K562 (cell line): Measurements from ENCODE around the gene WDR83. TPM values are rescaled to one million over a fixed set of nuclear protein-coding genes. Genes with fewer than 3 reads are reported as not detected.

ENCODE experiments used
- ATAC-seq: fragments of 200-7000 bp; cut with Tn5 transposase; 3 replicates; pipeline ENCODE4 v1.9.1; 2020; ENCODE audit warnings: moderate library complexity
- BruUV-seq: library from RNA; stranded (reverse); fragments of 400-500 nt; replicated peaks from 2 replicates; lab custom pipeline; 2021; lab: Mats Ljungman, UMichigan
- CTCF ChIA-PET: fragments of 300-600 bp; formaldehyde crosslinking; extraction: SDS; loops from one replicate; lab custom pipeline; 2021; ENCODE audit warnings: low intra/inter-chr PET ratio; lab: Yijun Ruan, JAX
- POLR2A ChIA-PET: fragments of 300-600, 350-650 bp; sonication (Branson Sonifier 250); formaldehyde crosslinking; extraction: SDS; loops from one replicate; lab custom pipeline; 2021; ENCODE audit warnings: antibody characterized with exemption, inconsistent platforms; lab: Yijun Ruan, JAX
- DNase-seq, 4 experiments: peaks; one replicate each; pipeline versions ENCODE4 v3.0.0 to v3.0.0-alpha.2; 2011 to 2018; ENCODE audit warnings: low spot score in 3 of 4, mixed read lengths in 3 of 4; ENCODE audit errors: extremely low read depth in 1 of 4
- FAIRE-seq: peaks from 2 replicates; lab custom pipeline; 2011; peaks lifted over from hg19 to GRCh38; lab: Jason Lieb, UNC
- H2AFZ ChIP-seq: 2 replicates; pipeline ENCODE4 v1.6.0; 2011; ENCODE audit warnings: low read depth, low read length, control low read depth, inconsistent platforms
- H3K27ac ChIP-seq: fragments of 200-600 bp; 3 replicates; pipeline ENCODE4 v1.8.0; 2011; ENCODE audit warnings: low read depth, mild to moderate bottlenecking, control low read depth, inconsistent platforms, low read length, moderate library complexity, mixed read lengths; ENCODE audit errors: extremely low read depth
- H3K27me3 ChIP-seq, 2 experiments: fragments of 300-600 bp in 1 of 2; 2 replicates in 1 of 2; 3 replicates in 1 of 2; pipeline versions ENCODE4 v1.6.0 to v1.8.0; 2011; ENCODE audit warnings: inconsistent platforms in 2 of 2, low read length in 2 of 2, mild to moderate bottlenecking in 1 of 2, mixed read lengths in 1 of 2, moderate library complexity in 1 of 2; ENCODE audit not compliant: control insufficient read depth in 2 of 2, insufficient read depth in 2 of 2
- H3K36me3 ChIP-seq: fragments of 300-600 bp; 3 replicates; pipeline ENCODE4 v1.8.0; 2011; ENCODE audit warnings: mild to moderate bottlenecking, low read length, inconsistent platforms; ENCODE audit not compliant: control insufficient read depth, insufficient read depth
- H3K4me1 ChIP-seq, 2 experiments: fragments of 200-600 bp in 1 of 2; replicated peaks in 1 of 2; 2 replicates in 1 of 2; 3 replicates in 1 of 2; pipeline versions ENCODE4 v1.5.1 to v1.8.0; 2011; ENCODE audit warnings: inconsistent platforms in 2 of 2, low read length in 2 of 2, mild to moderate bottlenecking in 1 of 2, mixed read lengths in 1 of 2, moderate library complexity in 1 of 2; ENCODE audit not compliant: control insufficient read depth in 2 of 2, insufficient read depth in 2 of 2
- H3K4me2 ChIP-seq: 2 replicates; pipeline ENCODE4 v1.6.1; 2011; ENCODE audit warnings: low read length, control low read depth, inconsistent platforms, mixed read lengths; ENCODE audit not compliant: insufficient read depth
- H3K4me3 ChIP-seq: fragments of 200-600 bp; sonication (generic), shearing (Covaris generic); 2 replicates; pipeline ENCODE4 v1.5.1; 2016; ENCODE audit warnings: control low read depth, inconsistent platforms
- H3K79me2 ChIP-seq: fragments of 200-600 bp; 3 replicates; pipeline ENCODE4 v1.8.0; 2011; ENCODE audit warnings: low read length, inconsistent platforms; ENCODE audit not compliant: control insufficient read depth, insufficient read depth
- H3K9ac ChIP-seq, 2 experiments: 2 replicates each; pipeline versions ENCODE4 v1.6.0 to v1.6.1; 2011; ENCODE audit warnings: low read depth in 2 of 2, low read length in 2 of 2, control low read depth in 1 of 2, inconsistent platforms in 1 of 2, mild to moderate bottlenecking in 1 of 2, mixed read lengths in 1 of 2; ENCODE audit not compliant: insufficient read depth in 1 of 2
- H3K9me1 ChIP-seq: one replicate; pipeline ENCODE4 v1.6.0; 2011; ENCODE audit warnings: inconsistent platforms, mild to moderate bottlenecking, low read length, moderate library complexity; ENCODE audit not compliant: control insufficient read depth, insufficient read depth
- H3K9me3 ChIP-seq: replicated peaks from 2 replicates; pipeline ENCODE4 v1.5.1; 2011; ENCODE audit warnings: low read depth, low read length, inconsistent platforms; ENCODE audit not compliant: control insufficient read depth, insufficient read depth
- H4K20me1 ChIP-seq: replicated peaks from 2 replicates; pipeline ENCODE4 v1.6.1; 2011; ENCODE audit warnings: low read length, inconsistent platforms, mixed read lengths; ENCODE audit not compliant: control insufficient read depth, insufficient read depth
- BMI1 ChIP-seq: fragments of 150-350 bp; IDR thresholded peaks from 2 replicates; pipeline ENCODE4 v1.6.1; 2014; ENCODE audit warnings: low read length
- E2F3 ChIP-seq: fragments of 250-450 bp; sonication (Bioruptor Pico); IDR thresholded peaks from 2 replicates; pipeline ENCODE4 v1.4.0; 2020; ENCODE audit warnings: mild to moderate bottlenecking
- KDM1A ChIP-seq, 2 experiments: fragments of 450-650 bp; IDR thresholded peaks; 2 replicates each; pipeline ENCODE4 v1.6.1; 2016; ENCODE audit warnings: mild to moderate bottlenecking in 2 of 2
- ZNF764 ChIP-seq: fragments of 250-450 bp; sonication (Bioruptor Pico); IDR thresholded peaks from 2 replicates; pipeline ENCODE4 v1.4.0; 2020; ENCODE audit warnings: low read depth, mild to moderate bottlenecking, moderate library complexity
- WGBS: fragments of 100-300 bp; shearing (Covaris generic); methylation state at CpG from one replicate; pipeline ENCODE4 v1.1.6; 2016; ENCODE audit warnings: low coverage, mixed read lengths; ENCODE audit not compliant: insufficient coverage; ENCODE audit errors: missing lambda C conversion rate; 5-methylcytosine and 5-hydroxymethylcytosine counted together
- in situ Hi-C: fragments of 300-500 bp; cut with MboI; formaldehyde crosslinking; loops from 4 replicates; pipeline ENCODE4 v1.15.0; 2018; ENCODE audit warnings: inconsistent platforms, mixed read lengths
- intact Hi-C: fragments of 100-400 bp; cut with micrococcal nuclease; formaldehyde crosslinking; loops from 2 replicates; pipeline ENCODE4 v1.14.2; 2022
- polyA plus RNA-seq, 8 experiments: library from polyadenylated mRNA; depleted of rRNA in 4 of 8; stranded (reverse) in 5 of 8; unstranded in 3 of 8; fragments of >200 nt; fragmentation: Nextera tagmentation in 2 of 8; fragmentation: Illumina TruSeq in 1 of 8; extraction: Ambion mirVana in 2 of 8; extraction: Trizol in 1 of 8; gene quantifications; 2 replicates each; pipeline versions ENCODE4 v1.2.1 to v1.2.3, GENCODE V29; 2011 to 2014; ENCODE audit warnings: inconsistent platforms in 1 of 8, missing spikeins in 1 of 8
- total RNA-seq, 7 experiments: library from RNA; depleted of rRNA in 6 of 7; stranded (reverse); fragments of >200 nt in 6 of 7; fragmentation: Illumina TruSeq in 2 of 7; extraction: Trizol in 2 of 7; gene quantifications; 2 replicates each; pipeline versions ENCODE4 v1.2.1 to v1.2.3, GENCODE V29; 2011 to 2021; ENCODE audit warnings: low replicate concordance in 1 of 7
- TF ChIP-seq, protein P1 (sequence below): sonication (generic); formaldehyde crosslinking; IDR thresholded peaks from 2 replicates; pipeline ENCODE4 v1.8.1; 2023; ENCODE audit warnings: mild to moderate bottlenecking, missing genetic modification reagents

WDR83 gene
- total and polyA plus RNA-seq, 9 of the 15 experiments (the other 6 are each of a cell fraction or from before 2014, with no cell fraction given): 0.52 to 21.3 (median 4.2) TPM

DNA sequence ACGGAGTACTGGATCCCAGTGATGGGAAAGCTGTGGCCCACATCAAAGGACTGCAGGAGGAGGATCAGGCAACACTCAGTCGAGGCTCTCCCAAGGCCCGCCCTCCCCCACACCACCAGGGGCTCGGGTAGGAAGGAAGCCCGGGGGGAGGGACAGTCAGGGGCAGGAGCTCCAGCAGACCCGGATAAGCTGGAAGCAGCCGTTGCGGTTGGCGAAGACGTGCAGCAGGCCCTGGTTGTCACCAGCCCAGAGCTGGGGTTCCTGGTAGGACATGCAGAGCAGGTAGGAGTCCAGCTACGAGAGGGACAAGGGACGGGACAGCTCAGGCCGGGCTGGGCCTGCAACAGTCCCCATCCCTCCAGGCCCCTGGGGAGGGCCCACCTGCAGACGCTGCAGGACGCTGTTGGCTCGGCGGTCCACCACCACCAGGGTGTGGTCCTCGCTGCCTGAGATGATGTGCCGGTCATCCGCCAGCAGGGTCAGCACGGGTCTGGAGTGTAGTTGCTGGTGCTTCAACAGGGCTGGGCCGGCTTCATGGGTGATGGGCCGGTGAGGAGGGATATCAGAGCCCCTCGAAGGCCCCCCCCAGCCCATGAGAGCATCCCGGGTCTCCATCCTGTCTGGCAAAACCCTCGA is 23.1 kb downstream of the WDR83 start:
- Histone ChIP-seq H3K27me3 (no peaks in the 10 kb centered on the region), H3K27ac (no peak overlapping the region), H3K9me1 (no peaks in the 10 kb centered on the region), H3K4me2 (no peak overlapping the region), H3K9ac (0 out of 4 replicates have a peak overlapping the region, but pooled peaks of 1 of the 2 experiments have one; percentile 20), H3K4me3 (no peak overlapping the region), H3K79me2 (no peaks in the 10 kb centered on the region), H3K9me3 (no peaks in the 10 kb centered on the region), H2AFZ (no peak overlapping the region), H4K20me1 (no peaks in the 10 kb centered on the region), H3K36me3 (peaks cover 46% of the 10 kb centered on the region; the same call in 2 of the 3 replicates), H3K4me1 (peaks cover 0 to 36% of the 10 kb centered on the region in 2 experiments; a peak in 2 of 5 replicates)
- DNase-seq (no peak), ATAC-seq (no peak), FAIRE-seq (no peak)
- POLR2A ChIA-PET: interaction anchor here (1.1 kb wide), 1 partner anchor 24 kb away, joined by 5 read pairs; no protein-coding TSS in a partner anchor
- TF ChIP-seq, protein P1, sequence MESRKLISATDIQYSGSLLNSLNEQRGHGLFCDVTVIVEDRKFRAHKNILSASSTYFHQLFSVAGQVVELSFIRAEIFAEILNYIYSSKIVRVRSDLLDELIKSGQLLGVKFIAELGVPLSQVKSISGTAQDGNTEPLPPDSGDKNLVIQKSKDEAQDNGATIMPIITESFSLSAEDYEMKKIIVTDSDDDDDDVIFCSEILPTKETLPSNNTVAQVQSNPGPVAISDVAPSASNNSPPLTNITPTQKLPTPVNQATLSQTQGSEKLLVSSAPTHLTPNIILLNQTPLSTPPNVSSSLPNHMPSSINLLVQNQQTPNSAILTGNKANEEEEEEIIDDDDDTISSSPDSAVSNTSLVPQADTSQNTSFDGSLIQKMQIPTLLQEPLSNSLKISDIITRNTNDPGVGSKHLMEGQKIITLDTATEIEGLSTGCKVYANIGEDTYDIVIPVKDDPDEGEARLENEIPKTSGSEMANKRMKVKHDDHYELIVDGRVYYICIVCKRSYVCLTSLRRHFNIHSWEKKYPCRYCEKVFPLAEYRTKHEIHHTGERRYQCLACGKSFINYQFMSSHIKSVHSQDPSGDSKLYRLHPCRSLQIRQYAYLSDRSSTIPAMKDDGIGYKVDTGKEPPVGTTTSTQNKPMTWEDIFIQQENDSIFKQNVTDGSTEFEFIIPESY (CRISPR knock-in tag): 0 out of 2 replicates have a peak, but pooled peaks have one; percentile 32
- TF ChIP-seq E2F3: no peak
- no peak for TF ChIP-seq BMI1
- TF ChIP-seq KDM1A (IDR thresholded peaks at IDR 0.05): no peak
- TF ChIP-seq ZNF764 (CRISPR knock-in tag): no peak
- CTCF ChIA-PET: no interaction called here
- intact Hi-C loops: no loop called here
- in situ Hi-C loops: no loop called here
- BruUV-seq: no TSS peak
- 85% methylated on average over 21 of the region's 26 CpGs for WGBS
